GM21367 (cell line): ENCODE results near the gene KIF5C.
A peak's percentile ranks its signal among the peaks of the same experiment; 100 is the strongest.

ENCODE experiments used
- ATAC-seq: cut with Tn5 transposase; IDR thresholded peaks from one replicate; pipeline ENCODE4 v1.9.1; 2021; ENCODE audit not compliant: unreplicated experiment

Gene KIF5C

DNA sequence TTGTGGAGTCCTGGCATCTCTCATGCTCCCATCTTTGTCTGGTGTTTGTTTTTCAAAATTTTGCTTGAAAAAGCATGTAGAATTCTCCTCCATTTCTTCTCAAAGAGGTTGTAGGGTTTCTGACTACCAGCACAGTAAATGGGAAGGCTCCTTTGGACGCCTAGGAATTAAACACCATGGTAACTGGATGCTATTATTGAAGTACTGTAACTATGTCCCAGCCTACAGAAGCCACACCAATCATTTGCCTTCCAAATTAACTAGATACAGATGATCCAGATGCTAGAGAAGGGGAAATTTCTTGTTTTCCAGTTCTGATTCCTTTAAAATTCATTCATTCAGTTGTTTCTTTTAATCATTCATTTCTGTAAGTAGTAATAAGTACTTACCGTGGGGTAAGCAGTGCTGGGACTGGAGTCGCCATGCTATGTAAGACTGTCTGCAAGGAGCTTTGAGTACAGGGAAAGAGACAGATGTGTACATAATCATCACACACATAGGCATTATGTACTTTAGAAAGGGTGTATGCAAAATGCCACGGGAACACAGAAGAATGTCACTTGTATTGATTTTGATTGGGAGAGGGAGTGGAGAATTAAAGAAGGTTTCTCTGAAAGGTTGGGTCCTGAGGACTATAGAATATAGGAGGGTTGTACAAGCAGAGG, 49.6 kb downstream of the KIF5C start:
- ATAC-seq, result no peak

DNA sequence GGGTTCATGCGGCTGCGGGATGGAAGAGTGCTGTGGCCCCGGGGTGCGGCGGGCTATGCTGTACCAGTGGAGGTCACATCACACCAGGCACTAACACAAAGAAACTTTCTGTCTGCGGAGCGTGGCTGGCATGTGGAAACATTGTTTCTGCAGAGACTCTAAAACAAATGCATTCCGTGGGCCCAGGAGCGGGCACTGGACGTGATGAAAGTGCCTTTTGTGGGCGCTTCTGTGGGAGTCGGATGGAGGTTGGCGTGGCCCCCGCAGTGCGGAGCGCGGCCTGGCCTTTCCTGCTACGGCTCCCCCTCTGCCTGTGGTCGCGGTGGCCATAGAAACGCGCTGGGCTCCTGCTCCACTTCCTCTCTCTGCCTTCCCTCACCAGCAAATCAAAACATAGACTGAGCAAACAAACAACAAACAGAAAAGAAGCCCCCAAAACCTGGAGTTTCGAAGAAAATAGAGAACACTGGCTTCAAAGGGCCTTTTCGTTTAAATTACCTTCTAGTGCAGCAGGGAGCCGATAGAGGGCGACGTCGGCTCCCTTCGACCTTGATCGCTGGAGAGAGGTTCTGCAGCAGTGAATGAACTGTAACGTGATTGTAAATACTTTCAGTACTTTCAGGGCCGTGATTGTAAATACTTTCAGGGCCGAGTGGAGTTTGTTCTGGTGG, 51.4 kb downstream of the KIF5C start:
- ATAC-seq, result peak; percentile 75

DNA sequence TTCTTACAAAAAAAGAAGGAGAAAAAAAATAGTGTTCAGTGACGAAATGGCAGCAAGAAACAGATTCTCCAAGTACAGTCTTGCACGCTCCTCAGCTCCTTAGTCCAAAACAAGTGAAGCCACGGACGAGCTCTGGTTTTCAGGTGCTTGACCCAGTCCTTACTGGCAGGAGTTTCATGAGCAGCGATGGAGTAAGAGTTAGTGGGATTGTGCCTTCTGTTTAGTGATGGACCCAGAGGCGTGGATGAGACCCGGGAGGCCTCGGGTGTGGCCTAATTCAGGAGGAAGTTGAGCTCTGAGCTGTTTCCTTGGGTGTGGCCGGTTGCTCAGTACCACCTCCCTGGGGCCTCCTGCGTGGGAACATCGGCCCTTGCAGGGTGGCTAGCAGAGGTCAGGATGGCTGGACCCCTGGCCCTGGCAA, 52.0 kb downstream of the KIF5C start:
- peak; percentile 44 for ATAC-seq

DNA sequence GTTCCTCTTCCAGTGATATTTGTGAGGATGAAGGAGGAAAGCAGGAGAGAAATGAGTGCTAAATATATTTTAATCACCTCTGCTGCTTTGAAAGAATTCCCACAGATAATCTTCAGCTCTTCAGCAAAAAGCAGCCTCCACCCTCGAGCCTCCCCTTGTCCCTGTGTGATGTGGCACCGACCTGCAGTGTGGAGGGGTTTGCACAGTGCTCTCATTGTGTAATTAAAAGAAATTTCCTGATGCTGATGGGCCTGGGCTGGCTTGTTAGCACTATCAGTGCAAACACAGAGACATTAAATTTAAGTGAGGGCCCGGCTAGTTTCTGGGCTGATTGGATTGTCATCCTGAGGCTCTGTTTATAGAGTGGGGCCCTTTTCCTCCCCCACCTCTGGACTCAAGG, 53.4 kb downstream of the KIF5C start:
- ATAC-seq, result no peak

DNA sequence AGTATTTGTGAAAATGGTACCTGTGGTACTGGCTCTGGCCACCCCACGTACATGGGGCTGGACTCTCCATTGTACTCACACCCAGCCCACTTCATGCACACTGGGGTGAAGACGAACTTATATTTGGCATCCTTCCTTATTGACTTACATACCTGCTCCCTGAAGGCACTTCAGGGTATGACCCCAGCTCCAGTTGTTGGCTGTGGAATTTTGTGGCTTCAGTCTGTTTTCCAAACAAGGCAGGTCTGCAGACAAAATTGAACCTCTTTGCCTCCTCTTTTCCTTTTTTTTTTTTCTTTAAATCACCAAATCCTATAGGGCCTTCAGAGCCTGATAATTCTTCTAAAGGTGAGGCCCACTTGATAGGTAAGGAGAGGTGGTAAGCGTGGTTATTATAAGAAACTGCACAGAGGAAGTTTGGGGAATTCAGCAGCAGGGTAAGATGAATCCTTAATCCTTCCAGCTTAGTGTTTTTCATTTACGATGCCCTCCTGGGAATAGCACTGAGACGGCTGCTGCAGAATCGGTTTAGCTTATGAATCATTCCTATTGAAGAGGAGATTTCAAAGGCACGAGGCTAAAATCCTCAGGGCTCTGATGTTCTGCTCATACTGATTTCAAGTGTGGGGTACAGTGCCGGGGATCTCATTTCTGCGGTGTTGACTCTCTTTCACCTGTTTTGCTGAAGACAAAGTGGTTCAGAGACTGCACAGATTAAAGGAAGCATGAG, 55.2 kb downstream of the KIF5C start:
- no peak for ATAC-seq

DNA sequence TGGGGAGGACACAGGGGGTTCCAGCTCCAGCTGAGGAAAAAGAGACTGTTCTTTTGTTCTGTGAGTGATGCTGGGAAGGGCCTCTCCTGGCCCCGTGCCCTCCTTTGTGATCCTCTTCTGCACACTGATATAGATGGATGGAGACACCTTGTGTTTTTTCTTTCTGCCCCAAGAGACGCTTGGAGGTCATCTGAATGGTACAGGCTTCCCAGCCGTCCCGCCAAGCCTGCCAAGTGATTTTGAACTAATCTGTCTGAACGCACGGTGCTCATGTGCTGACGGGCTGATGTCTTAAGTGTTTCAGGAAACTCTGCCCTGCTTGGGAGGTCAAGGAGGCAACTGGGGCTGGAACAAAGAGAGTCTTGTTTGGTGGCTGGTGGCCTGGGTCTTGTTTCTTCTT, 57.5 kb downstream of the KIF5C start:
- ATAC-seq, result no peak

DNA sequence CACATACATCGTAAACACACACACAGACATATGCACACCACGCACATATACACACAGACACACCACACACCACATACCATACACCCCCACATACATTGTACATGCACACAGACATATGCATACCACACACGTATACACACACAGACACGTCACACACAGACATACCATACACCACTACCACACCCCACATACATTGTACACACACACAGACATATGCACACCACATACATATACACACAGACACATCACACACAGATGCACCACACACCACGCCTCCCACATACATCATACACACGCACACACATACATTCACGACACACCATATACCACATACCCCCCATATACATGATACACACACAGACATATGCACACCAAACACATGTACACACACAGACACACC, 58.4 kb downstream of the KIF5C start:
- ATAC-seq, result no peak

DNA sequence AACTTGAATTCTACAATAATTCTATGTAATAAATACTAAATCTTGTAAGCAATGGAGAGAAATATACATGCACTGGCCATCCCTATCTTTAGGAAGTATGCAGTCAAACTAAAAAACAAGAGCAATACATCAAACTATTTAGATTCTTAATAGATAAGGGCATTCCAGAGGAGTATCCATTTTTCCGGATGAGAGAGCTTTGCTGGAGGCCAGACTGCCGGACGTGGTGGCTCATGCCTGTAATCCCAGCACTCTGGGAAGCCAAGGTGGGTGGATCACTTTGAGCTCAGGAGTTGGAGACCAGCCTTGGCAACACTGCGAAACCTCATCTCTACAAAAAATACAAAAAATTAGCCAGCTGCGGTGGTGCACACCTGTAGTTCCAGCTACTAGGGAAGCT, 60.8 kb downstream of the KIF5C start:
- ATAC-seq, result no peak

DNA sequence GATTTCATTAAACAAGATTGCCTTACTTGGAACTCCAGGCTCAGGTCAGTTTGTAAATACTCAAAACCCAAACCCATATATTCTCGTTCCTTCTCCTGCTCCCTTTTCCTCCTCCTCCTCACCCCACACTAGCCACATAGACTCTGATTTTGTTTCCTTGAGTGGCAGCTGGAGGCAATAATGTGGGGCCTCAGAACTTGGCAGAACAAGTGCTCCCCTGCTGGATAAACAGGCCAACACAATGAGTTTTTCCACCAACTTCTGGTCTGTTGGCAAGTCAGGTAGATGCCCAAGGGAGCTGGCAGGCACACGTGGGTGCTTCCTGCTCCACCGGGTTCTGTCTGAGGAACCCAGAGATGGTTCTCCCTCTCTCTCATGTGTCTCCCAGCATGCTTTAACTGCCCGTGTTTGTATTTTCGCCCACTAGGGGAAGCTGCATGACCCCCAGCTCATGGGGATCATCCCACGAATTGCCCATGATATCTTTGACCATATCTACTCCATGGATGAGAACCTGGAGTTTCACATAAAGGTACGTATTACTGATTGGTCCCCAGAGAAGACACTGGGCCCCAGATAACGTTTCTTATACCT, 61.9 kb downstream of the KIF5C start:
- no peak for ATAC-seq

DNA sequence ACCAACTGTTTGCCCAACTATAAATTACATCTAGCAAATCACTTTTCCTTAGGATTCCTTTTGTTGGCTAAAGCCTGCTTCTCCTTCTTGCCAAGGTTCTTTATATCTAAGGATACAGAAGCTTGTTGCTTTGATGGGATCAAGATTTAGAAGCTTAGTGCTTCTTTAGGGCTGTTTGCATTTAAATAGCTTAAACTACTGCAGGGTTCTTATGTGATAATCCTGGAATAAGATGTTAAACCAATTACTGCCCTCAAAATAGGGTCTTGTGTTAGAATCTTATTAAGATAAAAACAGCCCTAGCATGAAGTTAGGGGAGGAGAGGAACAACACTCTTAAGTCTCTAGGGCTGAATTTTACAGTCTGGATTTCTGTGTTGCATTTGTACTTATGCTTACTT, 64.2 kb downstream of the KIF5C start:
- ATAC-seq, result no peak

DNA sequence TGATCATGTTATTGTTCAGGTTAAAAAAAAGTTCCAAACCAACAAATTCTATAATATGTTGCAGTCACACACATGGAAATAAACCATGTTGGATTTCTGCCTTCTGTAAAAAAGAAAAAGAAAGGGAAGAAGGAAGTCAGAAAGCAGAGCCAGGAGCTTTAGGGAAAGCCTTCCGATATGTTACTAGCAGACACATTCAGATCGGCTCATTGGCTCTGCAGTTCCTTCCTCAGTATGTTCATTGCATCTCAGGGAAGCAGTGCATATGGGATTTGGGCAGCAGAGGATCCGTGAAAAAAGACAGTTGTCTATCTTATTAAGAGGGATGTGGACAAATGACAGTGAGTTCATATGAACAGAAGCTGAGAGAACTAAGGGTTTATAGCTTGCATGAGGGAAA, 68.1 kb downstream of the KIF5C start:
- ATAC-seq, result no peak

DNA sequence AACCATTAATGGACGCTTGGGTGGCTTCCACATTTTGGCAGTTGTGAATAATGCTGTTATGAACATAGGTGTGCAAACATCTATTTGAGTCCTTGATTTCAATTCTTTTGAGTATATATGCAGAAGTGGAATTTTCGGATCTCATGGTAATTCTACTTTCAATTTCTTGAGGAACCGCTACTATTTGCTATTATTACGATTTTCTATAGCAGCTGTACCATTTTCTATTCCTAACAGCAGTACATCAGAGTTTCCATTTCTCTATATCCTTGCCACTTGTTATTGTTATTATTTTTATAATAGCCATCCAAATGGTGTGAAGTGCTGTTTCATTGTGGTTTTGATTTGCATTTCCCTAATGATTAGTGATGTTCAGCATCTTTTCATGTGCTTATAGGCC, 69.5 kb downstream of the KIF5C start:
- ATAC-seq, result no peak

DNA sequence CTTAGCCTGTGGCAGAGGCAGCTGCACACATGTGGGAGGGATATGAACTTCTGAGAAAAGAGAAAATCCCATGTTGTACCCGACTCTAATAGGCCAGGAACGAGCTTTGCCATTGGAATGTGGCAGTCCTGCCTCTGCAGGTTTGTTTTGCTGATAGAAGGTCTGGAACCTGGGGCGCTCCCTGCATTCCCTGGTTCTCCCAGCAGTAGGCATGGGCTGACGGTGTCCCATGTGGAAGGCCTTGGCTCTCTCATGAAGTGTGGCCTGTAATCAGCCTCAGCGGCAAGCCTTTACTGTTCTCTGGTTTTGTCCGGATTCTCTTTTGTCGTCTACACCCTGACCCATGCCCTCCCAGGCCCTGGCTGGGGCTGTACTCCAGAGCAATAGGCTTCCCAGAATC, 72.3 kb downstream of the KIF5C start:
- no peak for ATAC-seq

DNA sequence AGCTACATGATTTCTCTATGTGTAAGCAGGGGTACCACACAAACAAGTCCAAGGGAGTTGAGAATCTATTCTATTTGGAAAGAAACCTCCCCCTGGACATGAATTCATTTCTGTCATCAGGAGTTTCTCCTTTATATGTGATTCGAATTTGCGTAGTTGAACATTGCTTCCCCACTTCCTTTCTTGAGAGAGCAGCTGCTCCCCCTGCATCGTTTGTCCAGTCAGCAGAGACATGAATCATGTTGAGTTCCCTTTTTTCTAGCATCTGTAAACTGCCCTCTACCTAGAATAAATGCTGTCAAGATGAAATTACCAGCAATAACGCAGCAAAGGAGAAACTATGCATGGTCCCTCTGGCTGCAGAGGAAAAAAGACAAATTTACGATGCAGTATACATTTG, 73.8 kb downstream of the KIF5C start:
- no peak for ATAC-seq

DNA sequence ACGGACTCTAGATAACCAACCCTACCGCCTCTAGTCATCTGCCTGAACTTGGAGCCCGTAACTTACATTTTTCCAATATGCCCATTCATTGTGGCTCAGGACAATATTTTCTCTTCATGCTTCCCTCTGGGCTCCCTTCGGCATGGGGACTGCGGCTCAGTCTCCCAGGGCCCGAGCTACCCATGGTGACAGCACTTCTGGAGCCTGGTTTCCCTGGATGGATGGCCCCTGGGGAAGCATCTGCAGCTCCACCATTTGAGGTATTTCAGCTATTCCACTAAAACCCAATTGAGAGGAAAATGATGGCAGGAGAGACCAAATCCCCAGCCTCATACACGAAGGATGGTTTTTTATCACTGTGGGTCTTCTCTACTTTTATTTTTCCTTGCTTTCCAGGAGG, 74.3 kb downstream of the KIF5C start:
- ATAC-seq, result no peak

DNA sequence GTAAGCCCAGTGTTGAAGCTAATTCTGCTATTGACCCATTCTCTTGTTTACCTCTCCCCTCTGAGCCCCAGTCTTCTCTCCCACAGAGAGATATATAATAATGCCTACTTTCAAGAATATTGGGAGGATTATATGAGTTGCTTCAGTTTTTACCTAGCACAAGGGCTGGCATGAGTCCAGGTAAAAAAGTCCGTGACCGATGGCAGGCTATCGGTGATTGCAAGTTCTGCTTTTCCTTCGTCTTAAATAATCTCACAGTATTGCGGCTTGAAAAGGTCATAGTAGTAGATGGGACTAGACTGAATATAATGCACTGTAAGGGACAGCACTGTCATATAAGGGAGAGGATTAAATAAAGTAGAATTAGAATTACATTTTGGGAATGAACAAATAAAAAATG, 77.6 kb downstream of the KIF5C start:
- no peak for ATAC-seq

DNA sequence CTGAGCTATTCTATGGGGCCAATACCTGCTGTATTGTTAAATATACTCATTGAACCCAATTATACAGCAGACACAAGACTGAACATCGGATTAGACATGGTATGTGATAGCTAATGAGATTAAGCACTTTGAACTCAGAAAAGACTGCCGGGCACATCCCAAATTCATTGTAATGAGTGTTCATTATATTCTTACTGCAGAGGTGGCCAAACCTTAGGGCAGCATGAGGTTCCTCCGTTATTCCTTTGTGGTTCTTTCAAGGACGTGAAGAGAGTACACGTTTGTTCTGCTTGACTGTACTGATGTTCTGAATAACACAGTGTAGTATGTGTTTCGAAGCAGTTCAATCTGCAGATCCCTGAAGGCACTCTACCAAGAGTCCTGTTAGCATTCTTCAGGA, 78.4 kb downstream of the KIF5C start:
- no peak for ATAC-seq

DNA sequence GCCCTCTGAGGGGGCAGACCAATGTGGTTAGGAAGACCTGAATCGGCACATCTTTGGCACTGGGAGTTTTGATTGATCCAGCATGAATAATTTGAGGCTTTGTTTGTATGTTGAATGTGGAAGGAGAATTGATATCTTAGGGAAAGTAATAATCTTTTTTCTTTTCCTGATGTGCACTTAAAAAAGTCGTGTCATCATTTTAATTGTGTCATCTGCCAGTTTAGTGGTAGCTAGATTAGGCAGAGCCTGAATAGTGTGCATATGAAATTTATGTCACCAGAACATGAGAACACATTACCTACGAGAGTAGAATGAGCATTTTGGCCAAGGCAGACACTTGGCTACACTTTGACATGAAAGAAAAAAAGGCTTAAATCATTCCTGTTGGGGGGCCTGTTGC, 79.5 kb downstream of the KIF5C start:
- no peak for ATAC-seq

DNA sequence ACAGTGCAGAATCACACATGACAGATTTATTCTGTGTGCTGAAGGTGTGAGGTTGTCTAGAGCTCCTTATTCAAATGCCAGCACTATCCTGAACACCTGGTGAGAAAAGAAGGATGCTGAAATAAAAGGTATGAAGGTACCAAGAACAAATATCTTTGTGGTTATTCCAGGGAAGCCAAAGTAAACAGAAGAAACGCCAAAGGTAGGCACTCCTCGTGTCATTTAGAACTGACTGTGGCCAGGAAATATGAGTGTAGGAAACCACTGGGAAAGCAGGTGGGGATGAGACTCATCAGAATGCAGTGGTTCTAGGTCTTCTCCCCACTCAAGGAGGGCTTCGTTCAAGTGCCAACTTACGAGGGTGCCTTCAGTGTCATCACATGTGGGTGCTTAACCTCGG, 80.8 kb downstream of the KIF5C start:
- ATAC-seq, result no peak

DNA sequence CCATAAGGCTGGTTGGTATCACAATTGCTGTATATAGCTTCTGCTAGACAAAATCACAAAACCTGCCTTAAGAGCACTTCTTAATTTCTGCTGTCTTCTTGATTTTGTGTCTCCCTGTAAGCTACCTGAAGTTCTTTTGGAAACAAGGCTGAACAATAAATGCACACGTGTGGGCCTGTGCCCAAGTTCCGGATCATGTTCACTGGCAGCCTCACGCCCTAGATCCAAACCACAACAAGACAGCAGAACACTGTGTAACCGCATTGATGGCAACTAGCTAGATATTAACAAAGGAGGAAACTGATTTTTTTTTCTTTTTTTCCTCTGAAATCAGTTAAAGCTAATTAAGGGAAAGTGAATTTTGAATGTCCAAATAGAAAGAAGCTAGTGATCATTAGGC, 82.0 kb downstream of the KIF5C start:
- no peak for ATAC-seq

DNA sequence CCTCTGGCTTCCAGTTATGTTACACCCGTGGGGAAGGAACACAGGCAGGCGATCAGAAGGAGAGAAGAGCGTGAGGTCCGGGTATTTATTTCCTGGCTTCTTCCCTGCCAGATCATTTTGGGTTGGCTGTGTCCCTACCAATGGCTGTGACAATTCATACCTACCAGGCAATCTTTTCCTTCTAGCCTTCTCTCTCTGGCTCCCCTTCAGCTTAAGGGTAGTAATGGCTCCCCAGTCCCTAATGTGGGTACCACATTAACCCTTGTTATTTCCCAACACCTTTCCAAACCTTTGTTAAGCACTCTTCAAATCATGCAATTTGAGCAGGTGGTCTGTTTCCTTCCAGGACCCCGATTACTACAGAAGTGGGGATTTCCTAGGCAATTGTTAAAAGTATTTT, 84.7 kb downstream of the KIF5C start:
- ATAC-seq, result no peak

DNA sequence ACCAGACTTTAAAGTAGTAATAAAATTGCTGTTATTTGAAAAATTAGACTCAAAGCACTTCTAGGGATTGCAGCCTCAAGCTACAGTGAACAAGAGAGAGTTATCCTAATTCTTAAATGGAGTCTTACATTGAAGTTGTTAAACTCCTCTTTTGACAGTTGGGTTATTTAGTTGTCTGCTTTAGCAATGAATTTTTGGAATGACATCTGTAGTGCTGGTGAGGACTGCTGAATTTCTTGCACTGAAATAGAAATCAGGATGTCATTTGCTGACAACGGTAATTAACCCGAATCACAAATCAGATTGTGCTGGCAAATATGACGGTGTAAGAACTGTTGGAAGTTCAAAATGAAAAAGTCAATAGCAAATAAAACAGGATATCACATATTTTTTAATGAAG, 85.5 kb downstream of the KIF5C start:
- no peak for ATAC-seq
